ENCODE results near the gene SYNGR3. TPM values are rescaled to one million over a fixed set of nuclear protein-coding genes. Genes with fewer than 3 reads are reported as not detected.

The SYNGR3 gene
- polyA plus RNA-seq, 2 of the 4 experiments (the other 2 are of a cell fraction) = 4.1 to 4.9 TPM

DNA sequence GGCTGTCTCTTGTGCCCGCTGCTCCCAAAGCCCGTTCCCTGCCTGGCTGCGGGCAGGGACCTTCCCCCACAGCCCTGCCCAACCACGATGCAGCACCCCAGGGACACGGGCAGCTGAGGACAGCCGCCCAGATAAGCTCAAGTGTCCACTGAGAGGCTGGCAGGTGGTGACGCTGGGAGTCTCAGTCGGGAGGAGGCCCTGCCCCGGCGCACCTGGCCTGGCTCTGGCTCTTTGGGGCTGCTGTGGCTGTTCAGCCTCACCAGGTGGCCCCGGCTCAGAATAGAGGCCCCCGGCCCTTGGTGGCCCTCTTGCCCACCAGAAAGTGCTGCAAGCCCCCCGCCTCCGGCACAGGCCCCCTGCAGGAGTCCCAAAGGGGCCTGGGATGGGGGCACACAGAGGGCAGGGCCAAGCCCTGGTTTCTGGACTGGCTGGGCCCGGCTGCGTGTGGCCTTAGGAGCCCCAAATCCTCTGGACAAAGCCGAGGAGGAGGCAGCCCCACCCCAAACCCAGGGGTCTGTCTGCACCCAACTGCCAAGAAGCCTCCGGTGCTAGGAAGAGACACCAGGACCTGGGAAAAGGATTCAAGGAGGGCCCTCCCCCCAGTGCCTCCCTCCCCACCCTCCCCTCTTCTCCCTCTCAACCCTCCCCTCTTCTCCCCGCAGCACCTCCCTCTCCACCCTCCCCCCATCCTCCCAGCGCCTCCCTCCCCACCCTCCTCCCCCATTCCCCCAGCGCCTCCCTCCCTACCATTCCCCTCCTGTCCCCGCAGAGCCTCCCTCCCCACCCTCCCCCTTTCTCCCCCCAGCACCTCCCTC is 52.6 kb downstream of the SYNGR3 start:
- peak overlapping the region; percentile 32; the same call in 2 of the 3 replicates for H3K4me2 ChIP-seq
- WGBS (ENCODE audit: missing lambda C conversion rate) = 87% methylated on average over 11 of the region's 22 CpGs

DNA sequence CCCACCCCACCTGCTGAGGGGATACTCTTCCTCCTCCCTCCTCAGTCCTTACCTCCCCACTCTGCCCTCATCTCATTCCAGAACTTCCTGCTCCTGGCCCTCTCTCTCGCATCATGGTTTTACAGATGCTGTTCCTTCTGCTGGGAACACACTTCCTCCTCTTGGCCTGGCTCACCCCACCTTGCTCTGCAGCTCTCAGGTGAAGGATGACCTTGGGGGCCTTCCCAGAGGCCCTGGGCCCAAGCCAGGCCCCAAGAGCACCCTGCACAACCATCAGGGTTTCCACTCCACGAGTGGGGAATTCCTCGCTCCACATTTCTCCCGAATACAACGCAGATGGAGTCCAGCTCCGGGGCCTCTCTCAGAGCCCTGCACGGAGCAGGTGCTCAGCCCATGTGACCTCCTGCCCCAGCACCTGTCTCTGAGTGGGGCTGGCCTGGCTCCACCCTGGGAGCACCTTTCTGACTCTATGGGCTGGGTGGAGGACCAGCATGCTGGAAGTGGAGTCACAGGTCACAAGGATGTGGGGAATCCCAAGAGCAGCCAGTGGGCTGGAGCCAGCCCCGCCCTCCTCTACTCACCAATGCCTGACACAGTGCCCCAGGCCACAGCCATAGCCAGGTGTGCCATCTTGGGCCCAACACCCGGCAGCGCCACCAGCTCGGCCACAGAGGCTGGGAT is 53.4 kb downstream of the SYNGR3 start:
- CTCF ChIA-PET = interaction anchor here (0.9 to 3.8 kb wide), 5 partner anchors 10 to 98 kb away, joined by 3 to 17 read pairs (median 6); no protein-coding TSS in a partner anchor
- FAIRE-seq (no peak), ATAC-seq (no peak), DNase-seq (ENCODE audit: low read depth in 1 of 2, low spot score in 1 of 2) (no peak)
- H3K4me1 ChIP-seq = peaks cover 71% of the 10 kb centered on the region
- POLR2A ChIA-PET = interaction anchor here (0.7 kb wide), 1 partner anchor 83 kb away, joined by 5 read pairs; no protein-coding TSS in a partner anchor
- H3K4me2 ChIP-seq = 0 out of 3 replicates have a peak overlapping the region, but pooled peaks have one; percentile 34
- no peak for TF ChIP-seq EHMT2 (IDR thresholded peaks at IDR 0.05; ENCODE audit: low read depth)
- no peak for TF ChIP-seq MAZ (IDR thresholded peaks at IDR 0.05; ENCODE audit: borderline replicate concordance, low read depth, low read length)
- TF ChIP-seq JUN (IDR thresholded peaks at IDR 0.05) = no peak
- TF ChIP-seq BHLHE40 (IDR thresholded peaks at IDR 0.05; ENCODE audit: low read depth, low read length) = no peak
- TF ChIP-seq KDM5A (IDR thresholded peaks at IDR 0.05) = no peak
- no peak for TF ChIP-seq JUNB (IDR thresholded peaks at IDR 0.05)
- TF ChIP-seq CHD2 (IDR thresholded peaks at IDR 0.05; ENCODE audit: low read length, partially characterized antibody) = no peak
- no peak for TF ChIP-seq SMC3 (IDR thresholded peaks at IDR 0.05)
- peak overlapping the region; percentile 42 to 90; a peak in 5 of 6 replicates for H3K27ac ChIP-seq
- no peaks in the 10 kb centered on the region for H3K9me3 ChIP-seq
- H3K4me3 ChIP-seq = no peak overlapping the region
- WGBS (ENCODE audit: missing lambda C conversion rate) = 77% methylated on average over 9 of the region's 11 CpGs

More for the DNA sequence above, 52.6 kb downstream of the SYNGR3 start:
- CTCF ChIA-PET = interaction anchor here (1.0 to 2.3 kb wide), 3 partner anchors 14 to 98 kb away, joined by 3 to 17 read pairs (median 12); no protein-coding TSS in a partner anchor
- H3K27ac ChIP-seq = peak overlapping the region; percentile 90
- peaks cover 78% of the 10 kb centered on the region for H3K4me1 ChIP-seq
- DNase-seq (ENCODE audit: low read depth in 1 of 2, low spot score in 1 of 2) (peak in 1 of 2 experiments; percentile 44), FAIRE-seq (no peak), ATAC-seq (no peak)
- TF ChIP-seq RNF2 (IDR thresholded peaks at IDR 0.05; ENCODE audit: borderline replicate concordance, low read depth) (no peak), HOXB13 (CRISPR knock-in tag; IDR thresholded peaks at IDR 0.05; ENCODE audit: low read depth) (0 out of 2 replicates have a peak, but pooled peaks have one; percentile 44)
- no peaks in the 10 kb centered on the region for H3K9me3 ChIP-seq
- POLR2A ChIA-PET = interaction anchor here (0.7 kb wide), 1 partner anchor 82 kb away, joined by 5 read pairs; no protein-coding TSS in a partner anchor
- no peak overlapping the region for H3K4me3 ChIP-seq

Small RNA genes within 50 kb of the gene (small RNA-seq; reads per million reads assigned to genes)
- 0 to 1.7 (median 0) reads per million in 6 experiments for gene AC005363.2
- 0 reads per million in 6 experiments for gene RN7SL219P
- 0 reads per million in 6 experiments for gene SNORA10
- 0 reads per million in 6 experiments for gene SNORA64

Other genes with a start within 250 kb of the SYNGR3 start
Only the 30 nearest of the 32 such genes appear.
- 15.2 and 15.7 TPM in 2 replicates for gene NME3, start 218.4 kb upstream of the SYNGR3 start, polyA plus RNA-seq (2011; rRNA removed)
- 46.4 to 59.2 TPM (median 49.9 TPM) in 3 replicates for gene NME3, start 218.4 kb upstream of the SYNGR3 start, polyA plus RNA-seq (2017; fragmentation: RNase III; extraction: RNeasy Plus Mini Kit Qiagen cat#74134 plus additional on column Dnase treatment)
- gene EME2, start 217.2 kb upstream of the SYNGR3 start, polyA plus RNA-seq (2011; rRNA removed) = 2.9 and 3.7 TPM in 2 replicates
- 13.0 to 17.3 TPM (median 16.5 TPM) in 3 replicates for gene EME2, start 217.2 kb upstream of the SYNGR3 start, polyA plus RNA-seq (2017; fragmentation: RNase III; extraction: RNeasy Plus Mini Kit Qiagen cat#74134 plus additional on column Dnase treatment)
- gene MRPS34, start 216.8 kb upstream of the SYNGR3 start, polyA plus RNA-seq (2011; rRNA removed) = 105 and 118 TPM in 2 replicates
- gene MRPS34, start 216.8 kb upstream of the SYNGR3 start, polyA plus RNA-seq (2017; fragmentation: RNase III; extraction: RNeasy Plus Mini Kit Qiagen cat#74134 plus additional on column Dnase treatment) = 210 to 220 TPM (median 214 TPM) in 3 replicates
- 9.2 and 10.6 TPM in 2 replicates for gene SPSB3, start 207.4 kb upstream of the SYNGR3 start, polyA plus RNA-seq (2011; rRNA removed)
- gene SPSB3, start 207.4 kb upstream of the SYNGR3 start, polyA plus RNA-seq (2017; fragmentation: RNase III; extraction: RNeasy Plus Mini Kit Qiagen cat#74134 plus additional on column Dnase treatment) = 10.6 to 17.3 TPM (median 14.6 TPM) in 3 replicates
- 21.9 and 24.7 TPM in 2 replicates for gene NUBP2, start 207.0 kb upstream of the SYNGR3 start, polyA plus RNA-seq (2011; rRNA removed)
- 58.9 to 65.3 TPM (median 60.7 TPM) in 3 replicates for gene NUBP2, start 207.0 kb upstream of the SYNGR3 start, polyA plus RNA-seq (2017; fragmentation: RNase III; extraction: RNeasy Plus Mini Kit Qiagen cat#74134 plus additional on column Dnase treatment)
- 0.08 TPM in 1 of 2 replicates, not detected in the other for gene IGFALS, start 196.3 kb upstream of the SYNGR3 start, polyA plus RNA-seq (2011; rRNA removed)
- gene IGFALS, start 196.3 kb upstream of the SYNGR3 start, polyA plus RNA-seq (2017; fragmentation: RNase III; extraction: RNeasy Plus Mini Kit Qiagen cat#74134 plus additional on column Dnase treatment) = 0.05 to 0.08 TPM in 2 of 3 replicates, not detected in the other
- 27.2 and 34.9 TPM in 2 replicates for gene HAGH, start 163.1 kb upstream of the SYNGR3 start, polyA plus RNA-seq (2011; rRNA removed)
- gene HAGH, start 163.1 kb upstream of the SYNGR3 start, polyA plus RNA-seq (2017; fragmentation: RNase III; extraction: RNeasy Plus Mini Kit Qiagen cat#74134 plus additional on column Dnase treatment) = 58.7 to 66.4 TPM (median 59.8 TPM) in 3 replicates
- gene FAHD1, start 162.8 kb upstream of the SYNGR3 start, polyA plus RNA-seq (2011; rRNA removed) = 30.2 and 30.6 TPM in 2 replicates
- gene FAHD1, start 162.8 kb upstream of the SYNGR3 start, polyA plus RNA-seq (2017; fragmentation: RNase III; extraction: RNeasy Plus Mini Kit Qiagen cat#74134 plus additional on column Dnase treatment) = 63.2 to 68.4 TPM (median 64.5 TPM) in 3 replicates
- gene MEIOB, start 117.8 kb upstream of the SYNGR3 start, polyA plus RNA-seq (2011; rRNA removed) = 7.5 and 9.1 TPM in 2 replicates
- gene MEIOB, start 117.8 kb upstream of the SYNGR3 start, polyA plus RNA-seq (2017; fragmentation: RNase III; extraction: RNeasy Plus Mini Kit Qiagen cat#74134 plus additional on column Dnase treatment) = 2.9 to 3.5 TPM (median 2.9 TPM) in 3 replicates
- gene HS3ST6, start 71.6 kb upstream of the SYNGR3 start, polyA plus RNA-seq (2011; rRNA removed) = 1.1 and 1.5 TPM in 2 replicates
- 1.4 to 2.6 TPM (median 2.0 TPM) in 3 replicates for gene HS3ST6, start 71.6 kb upstream of the SYNGR3 start, polyA plus RNA-seq (2017; fragmentation: RNase III; extraction: RNeasy Plus Mini Kit Qiagen cat#74134 plus additional on column Dnase treatment)
- gene MSRB1, start 46.8 kb upstream of the SYNGR3 start, polyA plus RNA-seq (2011; rRNA removed) = 27.7 and 34.4 TPM in 2 replicates
- 27.7 to 38.4 TPM (median 37.5 TPM) in 3 replicates for gene MSRB1, start 46.8 kb upstream of the SYNGR3 start, polyA plus RNA-seq (2017; fragmentation: RNase III; extraction: RNeasy Plus Mini Kit Qiagen cat#74134 plus additional on column Dnase treatment)
- not detected in 2 replicates for gene RPL3L, start 35.3 kb upstream of the SYNGR3 start, polyA plus RNA-seq (2011; rRNA removed)
- 0.20 TPM in 1 of 3 replicates, not detected in the others for gene RPL3L, start 35.3 kb upstream of the SYNGR3 start, polyA plus RNA-seq (2017; fragmentation: RNase III; extraction: RNeasy Plus Mini Kit Qiagen cat#74134 plus additional on column Dnase treatment)
- gene NDUFB10, start 30.4 kb upstream of the SYNGR3 start, polyA plus RNA-seq (2011; rRNA removed) = 151 and 198 TPM in 2 replicates
- gene NDUFB10, start 30.4 kb upstream of the SYNGR3 start, polyA plus RNA-seq (2017; fragmentation: RNase III; extraction: RNeasy Plus Mini Kit Qiagen cat#74134 plus additional on column Dnase treatment) = 367 to 410 TPM (median 389 TPM) in 3 replicates
- 2,621 and 3,507 TPM in 2 replicates for gene RPS2, start 25.1 kb upstream of the SYNGR3 start, polyA plus RNA-seq (2011; rRNA removed)
- 3,378 to 3,689 TPM (median 3,626 TPM) in 3 replicates for gene RPS2, start 25.1 kb upstream of the SYNGR3 start, polyA plus RNA-seq (2017; fragmentation: RNase III; extraction: RNeasy Plus Mini Kit Qiagen cat#74134 plus additional on column Dnase treatment)
- gene RNF151, start 23.1 kb upstream of the SYNGR3 start, polyA plus RNA-seq (2011; rRNA removed) = not detected in 2 replicates
- not detected in 3 replicates for gene RNF151, start 23.1 kb upstream of the SYNGR3 start, polyA plus RNA-seq (2017; fragmentation: RNase III; extraction: RNeasy Plus Mini Kit Qiagen cat#74134 plus additional on column Dnase treatment)
- gene TBL3, start 17.9 kb upstream of the SYNGR3 start, polyA plus RNA-seq (2011; rRNA removed) = 21.9 and 25.9 TPM in 2 replicates
- gene TBL3, start 17.9 kb upstream of the SYNGR3 start, polyA plus RNA-seq (2017; fragmentation: RNase III; extraction: RNeasy Plus Mini Kit Qiagen cat#74134 plus additional on column Dnase treatment) = 41.9 to 45.0 TPM (median 42.8 TPM) in 3 replicates
- not detected in 2 replicates for gene NOXO1, start 8.5 kb upstream of the SYNGR3 start, polyA plus RNA-seq (2011; rRNA removed)
- gene NOXO1, start 8.5 kb upstream of the SYNGR3 start, polyA plus RNA-seq (2017; fragmentation: RNase III; extraction: RNeasy Plus Mini Kit Qiagen cat#74134 plus additional on column Dnase treatment) = 0.25 to 0.32 TPM (median 0.26 TPM) in 3 replicates
- gene GFER, start 5.8 kb upstream of the SYNGR3 start, polyA plus RNA-seq (2011; rRNA removed) = 11.9 and 12.9 TPM in 2 replicates
- gene GFER, start 5.8 kb upstream of the SYNGR3 start, polyA plus RNA-seq (2017; fragmentation: RNase III; extraction: RNeasy Plus Mini Kit Qiagen cat#74134 plus additional on column Dnase treatment) = 33.9 to 34.9 TPM (median 34.8 TPM) in 3 replicates
- gene ZNF598, start 19.9 kb downstream of the SYNGR3 start, polyA plus RNA-seq (2011; rRNA removed) = 15.3 and 17.7 TPM in 2 replicates
- gene ZNF598, start 19.9 kb downstream of the SYNGR3 start, polyA plus RNA-seq (2017; fragmentation: RNase III; extraction: RNeasy Plus Mini Kit Qiagen cat#74134 plus additional on column Dnase treatment) = 32.7 to 35.0 TPM (median 33.8 TPM) in 3 replicates
- gene NPW, start 29.8 kb downstream of the SYNGR3 start, polyA plus RNA-seq (2011; rRNA removed) = 0.13 and 0.26 TPM in 2 replicates
- 1.0 to 1.6 TPM (median 1.2 TPM) in 3 replicates for gene NPW, start 29.8 kb downstream of the SYNGR3 start, polyA plus RNA-seq (2017; fragmentation: RNase III; extraction: RNeasy Plus Mini Kit Qiagen cat#74134 plus additional on column Dnase treatment)
- 33.1 and 35.0 TPM in 2 replicates for gene NHERF2, start 36.9 kb downstream of the SYNGR3 start, polyA plus RNA-seq (2011; rRNA removed)
- gene NHERF2, start 36.9 kb downstream of the SYNGR3 start, polyA plus RNA-seq (2017; fragmentation: RNase III; extraction: RNeasy Plus Mini Kit Qiagen cat#74134 plus additional on column Dnase treatment) = 27.3 to 32.3 TPM (median 31.0 TPM) in 3 replicates
- 28.8 and 34.8 TPM in 2 replicates for gene NTHL1, start 57.9 kb downstream of the SYNGR3 start, polyA plus RNA-seq (2011; rRNA removed)
- gene NTHL1, start 57.9 kb downstream of the SYNGR3 start, polyA plus RNA-seq (2017; fragmentation: RNase III; extraction: RNeasy Plus Mini Kit Qiagen cat#74134 plus additional on column Dnase treatment) = 41.4 to 42.3 TPM (median 42.1 TPM) in 3 replicates
- gene TSC2, start 58.0 kb downstream of the SYNGR3 start, polyA plus RNA-seq (2011; rRNA removed) = 32.6 and 41.7 TPM in 2 replicates
- 42.0 to 47.3 TPM (median 45.1 TPM) in 3 replicates for gene TSC2, start 58.0 kb downstream of the SYNGR3 start, polyA plus RNA-seq (2017; fragmentation: RNase III; extraction: RNeasy Plus Mini Kit Qiagen cat#74134 plus additional on column Dnase treatment)
- 11.5 and 17.3 TPM in 2 replicates for gene PKD1, start 145.9 kb downstream of the SYNGR3 start, polyA plus RNA-seq (2011; rRNA removed)
- 38.4 to 39.7 TPM (median 39.2 TPM) in 3 replicates for gene PKD1, start 145.9 kb downstream of the SYNGR3 start, polyA plus RNA-seq (2017; fragmentation: RNase III; extraction: RNeasy Plus Mini Kit Qiagen cat#74134 plus additional on column Dnase treatment)
- gene RAB26, start 158.7 kb downstream of the SYNGR3 start, polyA plus RNA-seq (2011; rRNA removed) = 6.7 and 7.5 TPM in 2 replicates
- gene RAB26, start 158.7 kb downstream of the SYNGR3 start, polyA plus RNA-seq (2017; fragmentation: RNase III; extraction: RNeasy Plus Mini Kit Qiagen cat#74134 plus additional on column Dnase treatment) = 5.7 to 7.3 TPM (median 6.7 TPM) in 3 replicates
- gene TRAF7, start 165.8 kb downstream of the SYNGR3 start, polyA plus RNA-seq (2011; rRNA removed) = 31.9 and 32.0 TPM in 2 replicates
- 47.6 to 50.0 TPM (median 48.1 TPM) in 3 replicates for gene TRAF7, start 165.8 kb downstream of the SYNGR3 start, polyA plus RNA-seq (2017; fragmentation: RNase III; extraction: RNeasy Plus Mini Kit Qiagen cat#74134 plus additional on column Dnase treatment)
- 0.13 and 0.27 TPM in 2 replicates for gene CASKIN1, start 206.6 kb downstream of the SYNGR3 start, polyA plus RNA-seq (2011; rRNA removed)
- gene CASKIN1, start 206.6 kb downstream of the SYNGR3 start, polyA plus RNA-seq (2017; fragmentation: RNase III; extraction: RNeasy Plus Mini Kit Qiagen cat#74134 plus additional on column Dnase treatment) = 0.72 to 1.0 TPM (median 0.87 TPM) in 3 replicates
- 46.8 and 49.5 TPM in 2 replicates for gene MLST8, start 215.5 kb downstream of the SYNGR3 start, polyA plus RNA-seq (2011; rRNA removed)
- 48.4 to 53.9 TPM (median 50.4 TPM) in 3 replicates for gene MLST8, start 215.5 kb downstream of the SYNGR3 start, polyA plus RNA-seq (2017; fragmentation: RNase III; extraction: RNeasy Plus Mini Kit Qiagen cat#74134 plus additional on column Dnase treatment)
- 2.0 and 3.1 TPM in 2 replicates for gene BRICD5, start 220.9 kb downstream of the SYNGR3 start, polyA plus RNA-seq (2011; rRNA removed)
- 7.4 to 11.6 TPM (median 9.1 TPM) in 3 replicates for gene BRICD5, start 220.9 kb downstream of the SYNGR3 start, polyA plus RNA-seq (2017; fragmentation: RNase III; extraction: RNeasy Plus Mini Kit Qiagen cat#74134 plus additional on column Dnase treatment)
- 13.9 and 15.0 TPM in 2 replicates for gene PGP, start 224.9 kb downstream of the SYNGR3 start, polyA plus RNA-seq (2011; rRNA removed)
- 27.7 to 33.7 TPM (median 31.9 TPM) in 3 replicates for gene PGP, start 224.9 kb downstream of the SYNGR3 start, polyA plus RNA-seq (2017; fragmentation: RNase III; extraction: RNeasy Plus Mini Kit Qiagen cat#74134 plus additional on column Dnase treatment)

Data from A549 (cell line).